SU-DHL-6 (cell line): ENCODE results near the gene PF4V1.

ENCODE experiments used
- CTCF ChIP-seq: fragments of 200-600 bp; sonication (generic); IDR thresholded peaks from one replicate; pipeline ENCODE4 v1.5.1; 2017; ENCODE audit warnings: antibody characterized with exemption, mild to moderate bottlenecking, low read length, moderate library complexity; ENCODE audit not compliant: insufficient read depth, poor library complexity, severe bottlenecking
- EZH2phosphoT487 ChIP-seq: fragments of 200-600 bp; sonication (generic), shearing (Covaris generic); conservative IDR thresholded peaks from 2 replicates; pipeline ENCODE4 v1.6.1; 2018; ENCODE audit warnings: mild to moderate bottlenecking, antibody characterized with exemption, low read length, moderate library complexity, mixed read lengths

- TF ChIP-seq CTCF (no peak), EZH2phosphoT487 (no peak)
These were observed 10.4 kb upstream of the PF4V1 start for GRCh38 chr4:73842696-73843095.
